Measurements from ENCODE around the gene ATP5ME.
"Not testable (repeated sequence)": the region's sequence is repeated elsewhere in the genome, so short reads cannot be mapped to it uniquely, and the experiment has no call there.

ATP5ME gene

DNA sequence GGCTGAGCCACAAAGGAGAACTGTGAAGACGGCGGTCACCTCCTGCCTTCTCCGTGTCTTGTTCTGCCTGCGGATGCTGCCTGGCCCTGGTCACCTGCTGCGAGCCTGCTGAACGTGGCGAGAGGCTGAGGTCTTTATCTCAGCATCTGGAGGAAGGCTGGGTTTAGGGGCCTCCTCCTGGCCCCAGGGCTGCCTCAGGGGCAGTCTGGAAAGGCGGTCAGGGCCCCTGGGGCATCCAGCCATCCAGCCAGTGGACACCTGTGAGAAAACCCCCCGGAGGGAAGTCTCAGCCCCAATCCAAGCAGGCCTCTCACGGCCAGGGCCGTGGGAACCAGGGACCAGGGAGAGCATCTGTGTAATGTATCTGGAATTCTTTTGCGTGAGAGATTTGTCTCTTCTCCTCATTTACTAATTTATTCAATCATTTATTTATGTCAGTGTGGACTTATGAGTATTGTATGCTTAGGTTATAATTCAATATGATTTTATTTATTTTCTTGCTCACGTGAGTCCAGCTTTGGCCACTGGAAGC, 37.4 kb downstream of the ATP5ME start:
- Mint-ChIP-seq H3K4me3 (no peak overlapping the region), H3K9me3 (peaks cover 14% of the 10 kb centered on the region), H3K4me1 (no peaks in the 10 kb centered on the region), H3K27me3 (no peaks in the 10 kb centered on the region), H3K27ac (no peak overlapping the region), H3K36me3 (no peaks in the 10 kb centered on the region)
- CTCF ChIA-PET = no interaction called here
- no peak for DNase-seq

GRCh38 chr4:635851-636627, 38.0 kb downstream of the ATP5ME start:
- Mint-ChIP-seq H3K27ac (no peak overlapping the region), H3K4me3 (no peak overlapping the region), H3K9me3 (peaks cover 19% of the 10 kb centered on the region), H3K36me3 (no peaks in the 10 kb centered on the region), H3K27me3 (no peaks in the 10 kb centered on the region), H3K4me1 (no peaks in the 10 kb centered on the region)
- CTCF ChIA-PET = no interaction called here
- DNase-seq = no peak

- H3K27me3 Mint-ChIP-seq, CTCF ChIA-PET, H3K27ac Mint-ChIP-seq, H3K4me3 Mint-ChIP-seq, H3K4me1 Mint-ChIP-seq, H3K36me3 Mint-ChIP-seq, DNase-seq: not testable (repeated sequence)
- H3K9me3 Mint-ChIP-seq = peaks cover 23% of the 10 kb centered on the region
Measured at GRCh38 chr4:635066-635835, 38.8 kb downstream of the ATP5ME start.

DNA sequence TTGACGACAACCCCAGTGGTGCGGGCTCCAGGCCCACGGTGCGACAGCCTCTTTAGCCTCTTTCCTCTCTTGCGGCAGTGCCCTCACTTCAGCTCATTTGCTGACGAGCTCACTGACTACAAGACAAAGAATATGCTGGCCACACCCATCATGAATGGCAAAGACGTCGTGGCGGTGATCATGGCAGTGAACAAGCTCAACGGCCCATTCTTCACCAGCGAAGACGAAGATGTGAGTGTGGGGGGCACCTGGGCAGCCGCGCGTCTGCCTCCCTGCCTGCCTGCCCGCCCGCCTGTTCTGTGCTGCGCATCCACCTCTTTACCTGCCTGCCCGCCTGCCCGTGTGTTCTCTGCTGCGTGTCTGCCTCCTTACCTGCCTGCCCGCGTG, 39.5 kb downstream of the ATP5ME start:
- no peaks in the 10 kb centered on the region for H3K27me3 Mint-ChIP-seq
- H3K27ac Mint-ChIP-seq = no peak overlapping the region
- DNase-seq = no peak
- CTCF ChIA-PET = no interaction called here
- H3K9me3 Mint-ChIP-seq = peaks cover 23% of the 10 kb centered on the region
- no peak overlapping the region for H3K4me3 Mint-ChIP-seq
- no peaks in the 10 kb centered on the region for H3K36me3 Mint-ChIP-seq
- H3K4me1 Mint-ChIP-seq = no peaks in the 10 kb centered on the region

GRCh38 chr4:633976-634598, 40.0 kb downstream of the ATP5ME start:
- H3K4me3 Mint-ChIP-seq = no peak overlapping the region
- CTCF ChIA-PET = no interaction called here
- no peaks in the 10 kb centered on the region for H3K27me3 Mint-ChIP-seq
- no peak for DNase-seq
- no peaks in the 10 kb centered on the region for H3K36me3 Mint-ChIP-seq
- H3K27ac Mint-ChIP-seq = no peak overlapping the region
- no peaks in the 10 kb centered on the region for H3K4me1 Mint-ChIP-seq
- peaks cover 23% of the 10 kb centered on the region for H3K9me3 Mint-ChIP-seq

DNA sequence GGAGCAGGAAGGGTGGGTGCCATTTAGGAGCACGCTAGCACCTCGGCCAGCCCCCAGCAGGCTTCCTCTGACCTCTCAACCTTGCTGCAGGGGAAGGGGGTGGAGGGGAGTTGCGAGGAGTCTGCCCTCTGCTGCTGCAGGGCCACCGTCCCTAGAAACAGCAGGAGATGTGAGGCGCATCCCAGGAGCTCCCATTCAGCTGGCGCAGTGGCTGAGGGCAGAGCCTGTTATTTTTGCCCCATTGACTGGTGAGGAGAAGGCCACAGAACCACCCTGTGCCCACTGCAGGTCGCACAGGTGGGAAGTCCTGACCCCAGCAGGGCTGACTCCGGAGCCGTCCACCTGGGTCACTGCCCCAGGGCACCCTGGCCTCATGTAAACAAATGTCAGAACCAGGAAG, 40.7 kb downstream of the ATP5ME start:
- no peak overlapping the region for H3K4me3 Mint-ChIP-seq
- peaks cover 23% of the 10 kb centered on the region for H3K9me3 Mint-ChIP-seq
- no peaks in the 10 kb centered on the region for H3K4me1 Mint-ChIP-seq
- no peaks in the 10 kb centered on the region for H3K36me3 Mint-ChIP-seq
- no peak for DNase-seq
- no peak overlapping the region for H3K27ac Mint-ChIP-seq
- H3K27me3 Mint-ChIP-seq = no peaks in the 10 kb centered on the region
- CTCF ChIA-PET = no interaction called here

GRCh38 chr4:632926-633325, 41.1 kb downstream of the ATP5ME start:
- Mint-ChIP-seq H3K4me1 (no peaks in the 10 kb centered on the region), H3K4me3 (no peak overlapping the region), H3K9me3 (peaks cover 23% of the 10 kb centered on the region), H3K27ac (no peak overlapping the region), H3K27me3 (no peaks in the 10 kb centered on the region), H3K36me3 (no peaks in the 10 kb centered on the region)
- CTCF ChIA-PET = no interaction called here
- DNase-seq = no peak

DNA sequence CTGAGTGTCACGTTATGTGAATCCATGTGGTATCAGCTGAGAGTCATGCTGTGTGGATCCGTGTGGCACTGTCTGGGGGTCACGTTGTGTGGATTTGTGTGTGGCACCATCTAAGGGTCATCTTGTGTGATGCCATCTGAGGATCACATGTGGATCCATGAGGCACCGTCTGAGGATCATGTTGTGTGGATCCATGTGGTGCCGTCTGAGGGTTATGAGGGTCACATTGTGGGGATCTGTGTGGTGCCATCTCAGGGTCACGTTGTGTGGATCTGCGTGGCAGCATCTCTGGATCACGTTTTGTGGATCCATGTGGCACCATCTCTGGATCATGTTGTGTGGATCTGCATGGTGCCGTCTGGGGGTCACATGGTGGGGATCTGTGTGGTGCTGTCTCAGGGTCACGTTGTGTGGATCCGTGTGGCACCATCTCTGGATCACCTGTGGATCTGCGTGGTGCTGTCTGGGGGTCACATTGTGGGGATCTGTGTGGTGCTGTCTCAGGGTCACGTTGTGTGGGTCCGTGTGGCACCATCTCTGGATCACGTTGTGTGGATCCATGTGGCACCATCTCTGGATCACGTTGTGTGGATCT, 41.8 kb downstream of the ATP5ME start:
- Mint-ChIP-seq H3K4me1 (no peaks in the 10 kb centered on the region), H3K27ac (no peak overlapping the region), H3K27me3 (no peaks in the 10 kb centered on the region), H3K36me3 (no peaks in the 10 kb centered on the region), H3K9me3 (peaks cover 23% of the 10 kb centered on the region), H3K4me3 (no peak overlapping the region)
- CTCF ChIA-PET = no interaction called here
- DNase-seq = no peak

DNA sequence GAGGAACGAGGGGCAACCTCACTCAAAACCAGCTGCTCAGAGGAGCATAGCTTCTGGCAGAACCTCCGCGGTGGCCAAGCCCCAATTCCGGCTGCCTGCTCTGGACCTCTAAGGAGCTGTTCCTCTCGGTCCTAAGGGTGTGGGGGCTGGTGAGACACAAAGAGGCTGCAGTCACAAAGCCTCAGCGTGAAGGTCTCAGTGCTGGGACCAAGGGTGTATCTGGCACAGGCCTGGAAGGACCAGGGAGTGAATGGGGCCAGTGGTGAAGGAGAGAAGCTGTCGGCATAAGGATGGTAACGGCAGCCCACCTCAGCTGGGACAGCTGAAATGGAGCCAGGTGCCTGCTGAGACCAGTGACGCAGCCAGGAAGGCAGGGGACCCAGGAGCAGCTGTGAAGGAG, 43.4 kb downstream of the ATP5ME start:
- Mint-ChIP-seq H3K9me3 (peaks cover 23% of the 10 kb centered on the region), H3K36me3 (no peaks in the 10 kb centered on the region), H3K4me1 (no peaks in the 10 kb centered on the region), H3K27ac (no peak overlapping the region), H3K4me3 (no peak overlapping the region), H3K27me3 (no peaks in the 10 kb centered on the region)
- CTCF ChIA-PET = no interaction called here
- DNase-seq = no peak

GRCh38 chr4:629915-630641, 44.0 kb downstream of the ATP5ME start:
- no peak for DNase-seq
- H3K4me1 Mint-ChIP-seq = no peaks in the 10 kb centered on the region
- CTCF ChIA-PET = no interaction called here

GRCh38 chr4:629636-629914, 44.5 kb downstream of the ATP5ME start:
- CTCF ChIA-PET = no interaction called here
- no peak overlapping the region for H3K27ac Mint-ChIP-seq
- no peaks in the 10 kb centered on the region for H3K36me3 Mint-ChIP-seq
- no peaks in the 10 kb centered on the region for H3K4me1 Mint-ChIP-seq
- H3K4me3 Mint-ChIP-seq = no peak overlapping the region
- no peak for DNase-seq
- no peaks in the 10 kb centered on the region for H3K27me3 Mint-ChIP-seq
- peaks cover 23% of the 10 kb centered on the region for H3K9me3 Mint-ChIP-seq

More at GRCh38 chr4:629915-630641, 44.0 kb downstream of the ATP5ME start:
- no peak overlapping the region for H3K4me3 Mint-ChIP-seq
- H3K27me3 Mint-ChIP-seq = no peaks in the 10 kb centered on the region
- no peaks in the 10 kb centered on the region for H3K36me3 Mint-ChIP-seq
- no peak overlapping the region for H3K27ac Mint-ChIP-seq
- peaks cover 23% of the 10 kb centered on the region for H3K9me3 Mint-ChIP-seq

- H3K27ac Mint-ChIP-seq = no peak overlapping the region
- H3K4me3 Mint-ChIP-seq = no peak overlapping the region
- H3K27me3 Mint-ChIP-seq = no peaks in the 10 kb centered on the region
- peaks cover 23% of the 10 kb centered on the region for H3K9me3 Mint-ChIP-seq
- H3K4me1 Mint-ChIP-seq = no peaks in the 10 kb centered on the region
- no peaks in the 10 kb centered on the region for H3K36me3 Mint-ChIP-seq
- DNase-seq = no peak
- CTCF ChIA-PET = no interaction called here
Measured at GRCh38 chr4:628821-629635, 45.0 kb downstream of the ATP5ME start.

GRCh38 chr4:628311-628741, 45.8 kb downstream of the ATP5ME start:
- Mint-ChIP-seq H3K36me3 (no peaks in the 10 kb centered on the region), H3K27ac (no peak overlapping the region), H3K27me3 (no peaks in the 10 kb centered on the region), H3K9me3 (peaks cover 23% of the 10 kb centered on the region), H3K4me3 (no peak overlapping the region), H3K4me1 (no peaks in the 10 kb centered on the region)
- no peak for DNase-seq
- CTCF ChIA-PET = no interaction called here
